OCI-LY7 (cell line): Measurements from ENCODE around the gene LGALS1.

Experiments
- CTCF ChIP-seq: fragments of 200-600 bp; sonication (generic); conservative IDR thresholded peaks from 2 replicates; pipeline ENCODE4 v1.5.1; 2014; ENCODE audit warnings: mild to moderate bottlenecking, antibody characterized with exemption, low read length, moderate library complexity, mixed read lengths
- EZH2phosphoT487 ChIP-seq: fragments of 200-600 bp; sonication (generic); IDR thresholded peaks from 2 replicates; pipeline ENCODE4 v1.6.1; 2018; ENCODE audit warnings: low read depth, borderline replicate concordance, mild to moderate bottlenecking, mixed run types, antibody characterized with exemption, low read length, moderate library complexity, mixed read lengths

DNA sequence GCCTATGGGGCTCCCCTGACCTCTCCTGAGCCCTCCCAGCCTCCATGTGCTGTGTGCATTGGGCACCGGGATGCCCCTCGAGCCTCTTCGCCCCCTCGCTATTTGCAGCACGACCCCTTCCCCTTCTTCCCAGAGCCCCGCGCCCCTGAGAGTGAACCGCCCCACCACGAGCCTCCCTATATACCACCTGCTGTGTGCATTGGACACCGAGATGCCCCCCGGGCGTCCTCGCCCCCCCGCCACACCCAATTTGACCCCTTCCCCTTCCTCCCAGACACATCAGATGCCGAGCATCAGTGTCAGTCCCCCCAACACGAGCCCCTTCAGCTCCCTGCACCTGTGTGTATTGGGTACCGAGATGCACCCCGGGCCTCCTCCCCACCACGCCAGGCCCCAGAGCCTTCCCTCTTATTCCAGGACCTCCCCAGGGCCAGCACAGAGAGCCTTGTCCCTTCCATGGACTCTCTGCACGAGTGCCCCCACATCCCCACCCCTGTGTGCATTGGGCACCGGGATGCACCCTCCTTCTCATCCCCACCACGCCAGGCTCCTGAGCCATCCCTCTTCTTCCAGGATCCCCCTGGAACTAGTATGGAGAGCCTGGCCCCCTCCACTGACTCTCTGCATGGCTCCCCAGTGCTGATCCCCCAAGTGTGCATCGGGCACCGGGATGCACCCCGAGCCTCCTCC is 50.3 kb downstream of the LGALS1 start:
- TF ChIP-seq EZH2phosphoT487 (no peak), CTCF (no peak)
